WTC11 (cell line): Measurements from ENCODE around the gene GHR. TPM values are rescaled to one million over a fixed set of nuclear protein-coding genes. Genes with fewer than 3 reads are reported as not detected.

Source experiments
- ATAC-seq: fragments of 200-7000 bp; cut with Tn5 transposase; 2 replicates; pipeline ENCODE4 v1.10.0; 2021; ENCODE audit warnings: mild to moderate bottlenecking, moderate library complexity
- CTCF ChIA-PET: fragments of 300-600 bp; sonication (Branson Sonifier 250); formaldehyde crosslinking; loops from one replicate; lab custom pipeline; 2021; ENCODE audit warnings: antibody characterized with exemption; lab: Charles Lee
- POLR2A ChIA-PET: fragments of 350-600 bp; sonication (Branson Sonifier 250); formaldehyde crosslinking; loops from one replicate; lab custom pipeline; 2021; ENCODE audit warnings: antibody characterized with exemption; lab: Charles Lee
- DNase-seq: peaks from one replicate; pipeline ENCODE4 v3.0.0; 2021; ENCODE audit warnings: low spot score
- H3K27ac Mint-ChIP-seq: 2 replicates; pipeline ENCODE4 v1.8.0; 2021; ENCODE audit warnings: mixed read lengths
- H3K27me3 Mint-ChIP-seq: 2 replicates; pipeline ENCODE4 v1.8.0; 2021; ENCODE audit warnings: low read depth, mild to moderate bottlenecking, moderate library complexity, mixed read lengths
- H3K36me3 Mint-ChIP-seq: 2 replicates; pipeline ENCODE4 v1.8.0; 2021; ENCODE audit warnings: mixed read lengths
- H3K4me1 Mint-ChIP-seq: 2 replicates; pipeline ENCODE4 v1.8.0; 2022; ENCODE audit warnings: mixed read lengths
- H3K4me3 Mint-ChIP-seq: 2 replicates; pipeline ENCODE4 v1.8.0; 2021; ENCODE audit warnings: mild to moderate bottlenecking, moderate library complexity, mixed read lengths
- H3K9me3 Mint-ChIP-seq: 2 replicates; pipeline ENCODE4 v1.8.0; 2021; ENCODE audit warnings: mixed read lengths
- CREM ChIP-seq: sonication (generic); formaldehyde crosslinking; IDR thresholded peaks from 2 replicates; pipeline ENCODE4 v1.8.1; 2022; ENCODE audit warnings: mild to moderate bottlenecking, missing genetic modification reagents, moderate library complexity
- ELF4 ChIP-seq: sonication (generic); formaldehyde crosslinking; IDR thresholded peaks from 2 replicates; pipeline ENCODE4 v1.8.1; 2022; ENCODE audit warnings: low read depth, mild to moderate bottlenecking, moderate library complexity, missing genetic modification reagents
- GTF2I ChIP-seq: fragments of 250-450 bp; sonication (Bioruptor Pico); conservative IDR thresholded peaks from 2 replicates; pipeline ENCODE4 v1.4.0; 2021; ENCODE audit warnings: mild to moderate bottlenecking
- IRF2 ChIP-seq: sonication (generic); formaldehyde crosslinking; IDR thresholded peaks from 2 replicates; pipeline ENCODE4 v1.8.0; 2022; ENCODE audit warnings: low read depth, missing genetic modification reagents, borderline replicate concordance
- KAT7 ChIP-seq: sonication (generic); formaldehyde crosslinking; IDR thresholded peaks from 2 replicates; pipeline ENCODE4 v1.8.1; 2023; ENCODE audit warnings: missing genetic modification reagents, mild to moderate bottlenecking, borderline replicate concordance
- MXD4 ChIP-seq: fragments of 250-450 bp; sonication (Bioruptor Pico); IDR thresholded peaks from 2 replicates; pipeline ENCODE4 v1.8.0; 2021; ENCODE audit warnings: mild to moderate bottlenecking, moderate library complexity, borderline replicate concordance
- NR2C2 ChIP-seq: sonication (generic); formaldehyde crosslinking; IDR thresholded peaks from 2 replicates; pipeline ENCODE4 v1.8.0; 2022; ENCODE audit warnings: mild to moderate bottlenecking, missing genetic modification reagents
- SOX15 ChIP-seq: fragments of 250-450 bp; sonication (Bioruptor Pico); IDR thresholded peaks from 2 replicates; pipeline ENCODE4 v1.9.0; 2021; ENCODE audit warnings: mild to moderate bottlenecking
- SP1 ChIP-seq: sonication (generic); formaldehyde crosslinking; conservative IDR thresholded peaks from 2 replicates; pipeline ENCODE4 v1.8.1; 2022; ENCODE audit warnings: missing genetic modification reagents
- ZNF138 ChIP-seq: sonication (generic); formaldehyde crosslinking; conservative IDR thresholded peaks from 2 replicates; pipeline ENCODE4 v1.8.1; 2022; ENCODE audit warnings: mild to moderate bottlenecking, moderate library complexity, missing genetic modification reagents
- ZNF317 ChIP-seq: sonication (generic); formaldehyde crosslinking; IDR thresholded peaks from 2 replicates; pipeline ENCODE4 v1.8.1; 2023; ENCODE audit warnings: low read depth, mild to moderate bottlenecking, moderate library complexity, missing genetic modification reagents, borderline replicate concordance
- total RNA-seq: library from RNA; stranded (reverse); gene quantifications from 3 replicates; pipeline ENCODE4 v1.2.3, GENCODE V29; 2021
- TF ChIP-seq, protein P1 (sequence below): fragments of 250-450 bp; sonication (Bioruptor Pico); IDR thresholded peaks from 2 replicates; pipeline ENCODE4 v1.9.0; 2021; ENCODE audit warnings: mild to moderate bottlenecking
- TF ChIP-seq, protein P2 (sequence below): sonication (generic); formaldehyde crosslinking; IDR thresholded peaks from 2 replicates; pipeline ENCODE4 v1.8.1; 2022; ENCODE audit warnings: missing genetic modification reagents, borderline replicate concordance
- TF ChIP-seq, protein P3 (sequence below): sonication (generic); formaldehyde crosslinking; IDR thresholded peaks from 2 replicates; pipeline ENCODE4 v1.8.0; 2022; ENCODE audit warnings: missing genetic modification reagents
- TF ChIP-seq, protein P4 (sequence below): fragments of 250-450 bp; sonication (Bioruptor Pico); conservative IDR thresholded peaks from 2 replicates; pipeline ENCODE4 v1.9.0; 2021; ENCODE audit warnings: mild to moderate bottlenecking
- TF ChIP-seq, protein P5 (sequence below): sonication (generic); formaldehyde crosslinking; IDR thresholded peaks from 2 replicates; pipeline ENCODE4 v1.8.1; 2023; ENCODE audit warnings: mild to moderate bottlenecking, moderate library complexity, missing genetic modification reagents
- TF ChIP-seq, protein P6 (sequence below): sonication (generic); formaldehyde crosslinking; IDR thresholded peaks from 2 replicates; pipeline ENCODE4 v1.8.1; 2023; ENCODE audit warnings: mild to moderate bottlenecking, missing genetic modification reagents

GHR gene
- total RNA-seq, 1 experiment from 2014 or later, result 0.57 TPM

DNA sequence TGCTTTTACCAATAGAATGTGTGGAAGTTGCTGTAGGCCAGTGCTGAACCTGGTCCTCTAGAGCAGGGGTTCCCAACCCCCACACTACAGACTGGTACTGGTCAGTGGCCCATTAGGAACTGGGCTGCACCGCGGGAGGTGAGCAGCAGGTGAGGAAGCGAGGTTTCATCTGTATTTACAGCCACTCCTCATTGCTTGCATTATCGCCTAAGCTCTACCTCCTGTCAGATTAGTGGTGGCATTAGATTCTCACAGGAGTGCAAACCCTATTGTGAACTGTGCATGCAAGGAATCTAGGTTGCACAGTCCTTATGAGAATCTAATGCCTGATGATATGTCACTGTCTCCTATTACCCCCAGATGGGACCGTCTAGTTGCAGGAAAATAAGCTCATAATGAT lies 327.3 kb downstream of the GHR start:
- peaks cover 3% of the 10 kb centered on the region; the same call in 1 of the 2 replicates for H3K9me3 Mint-ChIP-seq

DNA sequence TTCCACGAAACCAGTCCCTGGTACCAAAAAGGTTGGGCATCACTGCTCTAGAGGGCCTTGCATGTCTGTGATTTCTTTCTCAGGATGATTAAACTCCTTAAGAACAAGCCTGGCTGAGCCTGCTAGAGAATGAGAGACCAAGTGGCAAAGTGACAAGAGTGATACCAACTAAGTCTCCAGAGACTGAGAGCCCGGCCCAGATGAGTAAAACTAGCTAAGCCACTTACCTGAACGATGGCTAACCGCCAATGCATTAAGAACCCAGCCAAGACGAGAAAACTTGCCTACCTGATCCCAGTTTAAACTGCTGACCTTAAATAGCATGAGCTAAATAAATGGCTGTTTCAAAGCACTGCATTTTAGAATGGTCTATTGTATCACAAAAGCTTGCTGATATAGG lies 327.8 kb downstream of the GHR start:
- CTCF ChIA-PET, result interaction anchor here (1.7 kb wide), 1 partner anchor 138 kb away, joined by 4 read pairs; no protein-coding TSS in a partner anchor
- POLR2A ChIA-PET, result no interaction called here
- DNase-seq (no peak), ATAC-seq (no peak)
- no peak overlapping the region for H3K27ac Mint-ChIP-seq
- no peaks in the 10 kb centered on the region for H3K4me1 Mint-ChIP-seq
- no peaks in the 10 kb centered on the region for H3K36me3 Mint-ChIP-seq
- H3K9me3 Mint-ChIP-seq, result peaks cover 3% of the 10 kb centered on the region; the same call in 1 of the 2 replicates
- no peaks in the 10 kb centered on the region for H3K27me3 Mint-ChIP-seq
- H3K4me3 Mint-ChIP-seq, result no peak overlapping the region
- TF ChIP-seq IRF2 (no peak), ELF4 (CRISPR knock-in tag) (no peak), SP1 (CRISPR knock-in tag) (no peak), NR2C2 (CRISPR knock-in tag) (no peak), CREM (CRISPR knock-in tag) (no peak), KAT7 (CRISPR knock-in tag) (no peak)
- TF ChIP-seq, protein P1, sequence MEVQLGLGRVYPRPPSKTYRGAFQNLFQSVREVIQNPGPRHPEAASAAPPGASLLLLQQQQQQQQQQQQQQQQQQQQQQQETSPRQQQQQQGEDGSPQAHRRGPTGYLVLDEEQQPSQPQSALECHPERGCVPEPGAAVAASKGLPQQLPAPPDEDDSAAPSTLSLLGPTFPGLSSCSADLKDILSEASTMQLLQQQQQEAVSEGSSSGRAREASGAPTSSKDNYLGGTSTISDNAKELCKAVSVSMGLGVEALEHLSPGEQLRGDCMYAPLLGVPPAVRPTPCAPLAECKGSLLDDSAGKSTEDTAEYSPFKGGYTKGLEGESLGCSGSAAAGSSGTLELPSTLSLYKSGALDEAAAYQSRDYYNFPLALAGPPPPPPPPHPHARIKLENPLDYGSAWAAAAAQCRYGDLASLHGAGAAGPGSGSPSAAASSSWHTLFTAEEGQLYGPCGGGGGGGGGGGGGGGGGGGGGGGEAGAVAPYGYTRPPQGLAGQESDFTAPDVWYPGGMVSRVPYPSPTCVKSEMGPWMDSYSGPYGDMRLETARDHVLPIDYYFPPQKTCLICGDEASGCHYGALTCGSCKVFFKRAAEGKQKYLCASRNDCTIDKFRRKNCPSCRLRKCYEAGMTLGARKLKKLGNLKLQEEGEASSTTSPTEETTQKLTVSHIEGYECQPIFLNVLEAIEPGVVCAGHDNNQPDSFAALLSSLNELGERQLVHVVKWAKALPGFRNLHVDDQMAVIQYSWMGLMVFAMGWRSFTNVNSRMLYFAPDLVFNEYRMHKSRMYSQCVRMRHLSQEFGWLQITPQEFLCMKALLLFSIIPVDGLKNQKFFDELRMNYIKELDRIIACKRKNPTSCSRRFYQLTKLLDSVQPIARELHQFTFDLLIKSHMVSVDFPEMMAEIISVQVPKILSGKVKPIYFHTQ, result no peak
- TF ChIP-seq, protein P2, sequence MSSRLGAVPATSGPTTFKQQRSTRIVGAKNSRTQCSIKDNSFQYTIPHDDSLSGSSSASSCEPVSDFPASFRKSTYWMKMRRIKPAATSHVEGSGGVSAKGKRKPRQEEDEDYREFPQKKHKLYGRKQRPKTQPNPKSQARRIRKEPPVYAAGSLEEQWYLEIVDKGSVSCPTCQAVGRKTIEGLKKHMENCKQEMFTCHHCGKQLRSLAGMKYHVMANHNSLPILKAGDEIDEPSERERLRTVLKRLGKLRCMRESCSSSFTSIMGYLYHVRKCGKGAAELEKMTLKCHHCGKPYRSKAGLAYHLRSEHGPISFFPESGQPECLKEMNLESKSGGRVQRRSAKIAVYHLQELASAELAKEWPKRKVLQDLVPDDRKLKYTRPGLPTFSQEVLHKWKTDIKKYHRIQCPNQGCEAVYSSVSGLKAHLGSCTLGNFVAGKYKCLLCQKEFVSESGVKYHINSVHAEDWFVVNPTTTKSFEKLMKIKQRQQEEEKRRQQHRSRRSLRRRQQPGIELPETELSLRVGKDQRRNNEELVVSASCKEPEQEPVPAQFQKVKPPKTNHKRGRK (CRISPR knock-in tag), result no peak
- TF ChIP-seq, all 79 proteins: peak for 0

More for the DNA sequence above, 327.3 kb downstream of the GHR start:
- H3K36me3 Mint-ChIP-seq, result no peaks in the 10 kb centered on the region
- CTCF ChIA-PET, result interaction anchor here (1.7 kb wide), 1 partner anchor 139 kb away, joined by 4 read pairs; no protein-coding TSS in a partner anchor
- ATAC-seq, result no peak
- no peak for DNase-seq
- TF ChIP-seq MXD4 (no peak), GTF2I (CRISPR knock-in tag) (no peak), ELF4 (CRISPR knock-in tag) (no peak), SOX15 (CRISPR knock-in tag) (no peak), ZNF138 (no peak), ZNF317 (no peak)
- TF ChIP-seq, protein P3, sequence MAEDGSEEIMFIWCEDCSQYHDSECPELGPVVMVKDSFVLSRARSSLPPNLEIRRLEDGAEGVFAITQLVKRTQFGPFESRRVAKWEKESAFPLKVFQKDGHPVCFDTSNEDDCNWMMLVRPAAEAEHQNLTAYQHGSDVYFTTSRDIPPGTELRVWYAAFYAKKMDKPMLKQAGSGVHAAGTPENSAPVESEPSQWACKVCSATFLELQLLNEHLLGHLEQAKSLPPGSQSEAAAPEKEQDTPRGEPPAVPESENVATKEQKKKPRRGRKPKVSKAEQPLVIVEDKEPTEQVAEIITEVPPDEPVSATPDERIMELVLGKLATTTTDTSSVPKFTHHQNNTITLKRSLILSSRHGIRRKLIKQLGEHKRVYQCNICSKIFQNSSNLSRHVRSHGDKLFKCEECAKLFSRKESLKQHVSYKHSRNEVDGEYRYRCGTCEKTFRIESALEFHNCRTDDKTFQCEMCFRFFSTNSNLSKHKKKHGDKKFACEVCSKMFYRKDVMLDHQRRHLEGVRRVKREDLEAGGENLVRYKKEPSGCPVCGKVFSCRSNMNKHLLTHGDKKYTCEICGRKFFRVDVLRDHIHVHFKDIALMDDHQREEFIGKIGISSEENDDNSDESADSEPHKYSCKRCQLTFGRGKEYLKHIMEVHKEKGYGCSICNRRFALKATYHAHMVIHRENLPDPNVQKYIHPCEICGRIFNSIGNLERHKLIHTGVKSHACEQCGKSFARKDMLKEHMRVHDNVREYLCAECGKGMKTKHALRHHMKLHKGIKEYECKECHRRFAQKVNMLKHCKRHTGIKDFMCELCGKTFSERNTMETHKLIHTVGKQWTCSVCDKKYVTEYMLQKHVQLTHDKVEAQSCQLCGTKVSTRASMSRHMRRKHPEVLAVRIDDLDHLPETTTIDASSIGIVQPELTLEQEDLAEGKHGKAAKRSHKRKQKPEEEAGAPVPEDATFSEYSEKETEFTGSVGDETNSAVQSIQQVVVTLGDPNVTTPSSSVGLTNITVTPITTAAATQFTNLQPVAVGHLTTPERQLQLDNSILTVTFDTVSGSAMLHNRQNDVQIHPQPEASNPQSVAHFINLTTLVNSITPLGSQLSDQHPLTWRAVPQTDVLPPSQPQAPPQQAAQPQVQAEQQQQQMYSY (CRISPR knock-in tag), result no peak
- TF ChIP-seq, protein P4, sequence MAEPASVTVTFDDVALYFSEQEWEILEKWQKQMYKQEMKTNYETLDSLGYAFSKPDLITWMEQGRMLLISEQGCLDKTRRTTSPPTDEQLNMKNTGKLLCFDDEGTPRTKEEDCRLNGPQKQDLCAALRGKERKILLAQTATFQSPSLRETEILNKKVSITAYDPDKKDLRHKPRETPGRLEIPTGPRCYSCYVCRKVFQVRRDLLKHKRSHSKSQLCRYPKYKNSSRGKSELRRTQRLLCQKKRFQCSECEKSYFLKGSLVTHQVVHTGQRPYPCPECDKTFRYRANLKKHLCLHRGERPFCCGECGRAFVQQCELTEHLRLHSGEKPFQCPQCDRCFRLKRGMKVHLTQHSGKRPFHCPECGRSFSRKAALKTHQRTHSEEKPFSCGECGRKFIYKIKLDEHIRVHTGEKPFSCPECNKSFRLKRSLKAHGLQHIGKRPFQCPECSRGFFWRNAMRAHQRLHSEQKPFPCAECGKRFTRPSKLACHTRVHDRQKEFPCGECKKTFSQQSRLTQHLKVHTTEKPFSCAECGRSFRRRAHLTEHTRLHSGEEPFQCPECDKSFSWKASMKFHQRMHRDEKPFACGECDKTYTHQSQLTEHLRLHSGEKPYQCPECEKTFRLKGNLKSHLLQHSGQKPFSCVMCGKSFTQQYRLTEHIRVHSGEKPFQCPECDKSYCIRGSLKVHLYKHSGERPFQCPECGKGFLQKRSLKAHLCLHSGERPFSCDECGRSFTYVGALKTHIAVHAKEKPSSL (CRISPR knock-in tag), result no peak
- TF ChIP-seq, protein P5, sequence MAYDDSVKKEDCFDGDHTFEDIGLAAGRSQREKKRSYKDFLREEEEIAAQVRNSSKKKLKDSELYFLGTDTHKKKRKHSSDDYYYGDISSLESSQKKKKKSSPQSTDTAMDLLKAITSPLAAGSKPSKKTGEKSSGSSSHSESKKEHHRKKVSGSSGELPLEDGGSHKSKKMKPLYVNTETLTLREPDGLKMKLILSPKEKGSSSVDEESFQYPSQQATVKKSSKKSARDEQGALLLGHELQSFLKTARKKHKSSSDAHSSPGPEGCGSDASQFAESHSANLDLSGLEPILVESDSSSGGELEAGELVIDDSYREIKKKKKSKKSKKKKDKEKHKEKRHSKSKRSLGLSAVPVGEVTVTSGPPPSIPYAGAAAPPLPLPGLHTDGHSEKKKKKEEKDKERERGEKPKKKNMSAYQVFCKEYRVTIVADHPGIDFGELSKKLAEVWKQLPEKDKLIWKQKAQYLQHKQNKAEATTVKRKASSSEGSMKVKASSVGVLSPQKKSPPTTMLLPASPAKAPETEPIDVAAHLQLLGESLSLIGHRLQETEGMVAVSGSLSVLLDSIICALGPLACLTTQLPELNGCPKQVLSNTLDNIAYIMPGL (CRISPR knock-in tag), result no peak
- TF ChIP-seq, protein P6, sequence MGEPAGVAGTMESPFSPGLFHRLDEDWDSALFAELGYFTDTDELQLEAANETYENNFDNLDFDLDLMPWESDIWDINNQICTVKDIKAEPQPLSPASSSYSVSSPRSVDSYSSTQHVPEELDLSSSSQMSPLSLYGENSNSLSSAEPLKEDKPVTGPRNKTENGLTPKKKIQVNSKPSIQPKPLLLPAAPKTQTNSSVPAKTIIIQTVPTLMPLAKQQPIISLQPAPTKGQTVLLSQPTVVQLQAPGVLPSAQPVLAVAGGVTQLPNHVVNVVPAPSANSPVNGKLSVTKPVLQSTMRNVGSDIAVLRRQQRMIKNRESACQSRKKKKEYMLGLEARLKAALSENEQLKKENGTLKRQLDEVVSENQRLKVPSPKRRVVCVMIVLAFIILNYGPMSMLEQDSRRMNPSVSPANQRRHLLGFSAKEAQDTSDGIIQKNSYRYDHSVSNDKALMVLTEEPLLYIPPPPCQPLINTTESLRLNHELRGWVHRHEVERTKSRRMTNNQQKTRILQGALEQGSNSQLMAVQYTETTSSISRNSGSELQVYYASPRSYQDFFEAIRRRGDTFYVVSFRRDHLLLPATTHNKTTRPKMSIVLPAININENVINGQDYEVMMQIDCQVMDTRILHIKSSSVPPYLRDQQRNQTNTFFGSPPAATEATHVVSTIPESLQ, result no peak
- POLR2A ChIA-PET, result no interaction called here
- no peak overlapping the region for H3K4me3 Mint-ChIP-seq
- no peak overlapping the region for H3K27ac Mint-ChIP-seq
- H3K27me3 Mint-ChIP-seq, result no peaks in the 10 kb centered on the region
- H3K4me1 Mint-ChIP-seq, result peaks cover 2% of the 10 kb centered on the region; the same call in 1 of the 2 replicates
